ENCODE results near the gene ZNF668. TPM values are rescaled to one million over a fixed set of nuclear protein-coding genes. Genes with fewer than 3 reads are reported as not detected.

The ZNF668 gene
- total and polyA plus RNA-seq, 2 of the 8 experiments (the other 6 are each of a cell fraction or from before 2014, with no cell fraction given) = 14.0 to 14.3 TPM

DNA sequence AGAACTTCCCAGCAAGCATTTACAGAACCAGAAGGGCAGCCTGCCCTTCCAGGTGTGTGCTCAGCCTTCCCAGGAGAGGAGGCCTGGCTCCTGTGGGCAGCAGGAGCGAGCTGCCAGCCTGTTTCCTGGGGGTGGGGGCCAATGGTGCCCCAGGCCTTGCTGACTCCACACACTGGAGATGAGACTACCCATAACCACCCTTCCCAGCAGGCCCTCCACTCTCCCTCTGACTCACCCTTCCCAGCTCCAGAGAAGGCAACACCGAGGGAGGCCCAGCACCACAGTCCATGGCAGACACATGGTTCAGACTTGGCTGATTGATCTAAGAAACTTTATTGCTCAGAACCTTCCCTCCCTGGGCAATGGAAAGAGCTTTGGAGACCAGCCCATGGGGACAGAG, 16.5 kb upstream of the ZNF668 start:
- Histone ChIP-seq H2BK20ac (ENCODE audit: low read length) (no peak overlapping the region), H3K23me2 (ENCODE audit: low read depth, low read length) (peaks cover 10% of the 10 kb centered on the region), H4K5ac (ENCODE audit: insufficient read length, low read depth, low read length) (no peak overlapping the region), H2AFZ (ENCODE audit: low read length) (no peak overlapping the region), H3K18ac (ENCODE audit: extremely low read depth, low read length) (no peak overlapping the region), H2BK12ac (ENCODE audit: low read depth, low read length) (no peak overlapping the region), H3K4me1 (replicated peaks in 1 of 4; ENCODE audit: control insufficient read depth in 3 of 4, insufficient read depth in 4 of 4, low read length in 3 of 4) (peaks cover 0 to 9% (median 3%) of the 10 kb centered on the region in 4 experiments; a peak in 4 of 7 replicates), H3K56ac (replicated peaks; ENCODE audit: insufficient read length, low read depth, low read length) (no peak overlapping the region), H3K79me2 (ENCODE audit: control insufficient read depth in 1 of 2, insufficient read depth in 2 of 2, low read length in 2 of 2) (peaks cover 0 to 7% of the 10 kb centered on the region in 2 experiments; a peak in 1 of 4 replicates), H3K23ac (ENCODE audit: insufficient read length) (no peak overlapping the region), H3K4me2 (ENCODE audit: insufficient read depth in 1 of 2, low read depth in 2 of 2, low read length in 2 of 2) (no peak overlapping the region), H3K27me3 (replicated peaks in 1 of 4; ENCODE audit: control insufficient read depth in 3 of 4, extremely low read depth in 1 of 4, insufficient read depth in 3 of 4, low read length in 3 of 4) (no peaks in the 10 kb centered on the region), H3K14ac (ENCODE audit: insufficient read length) (no peak overlapping the region), H3K9me3 (ENCODE audit: insufficient read depth in 2 of 2, low read depth in 1 of 2, low read length in 1 of 2) (no peaks in the 10 kb centered on the region), H3K27ac (ENCODE audit: low read depth, low read length) (no peak overlapping the region), H3K79me1 (ENCODE audit: low read depth, low read length) (peaks cover 10% of the 10 kb centered on the region), H2AK5ac (ENCODE audit: low read depth, low read length) (no peak overlapping the region), H4K8ac (ENCODE audit: extremely low read depth, insufficient read depth, low read length) (no peak overlapping the region; the same call in 1 of the 2 replicates), H2BK120ac (replicated peaks; ENCODE audit: low read depth, low read length) (no peak overlapping the region), H2BK5ac (ENCODE audit: low read depth, low read length) (no peak overlapping the region), H3K36me3 (ENCODE audit: control insufficient read depth in 2 of 4, insufficient read depth in 4 of 4, low read length in 3 of 4) (peaks cover 0 to 15% (median 4%) of the 10 kb centered on the region in 4 experiments; a peak in 5 of 8 replicates), H3K4ac (replicated peaks; ENCODE audit: insufficient read length, low read depth, low read length) (no peak overlapping the region), H3K9ac (replicated peaks in 1 of 4; ENCODE audit: extremely low read depth in 1 of 4, low read depth in 3 of 4, low read length in 3 of 4) (no peak overlapping the region), H3K4me3 (ENCODE audit: extremely low read depth in 1 of 4, insufficient read depth in 2 of 4, low read depth in 3 of 4, low read length in 4 of 4) (no peak overlapping the region), H4K91ac (replicated peaks; ENCODE audit: insufficient read length, low read length) (no peak overlapping the region), H2BK15ac (ENCODE audit: low read length) (no peak overlapping the region), H4K20me1 (replicated peaks in 1 of 2; ENCODE audit: control insufficient read depth in 1 of 2, insufficient read depth in 2 of 2, low read length in 2 of 2) (peaks cover 8 to 22% of the 10 kb centered on the region in 2 experiments)
- CTCF ChIA-PET (ENCODE audit: partially characterized antibody) = interaction anchor here (3.0 kb wide), 1 partner anchor 11 kb away, joined by 14 read pairs; no protein-coding TSS in a partner anchor
- POLR2A ChIA-PET (ENCODE audit: partially characterized antibody) = interaction anchor here (1.1 to 4.2 kb wide), 3 partner anchors 9 to 27 kb away, joined by 3 to 26 read pairs (median 6); partner anchors contain the start of gene KAT8
- FAIRE-seq (no peak), DNase-seq (ENCODE audit: low read depth in 1 of 2, low spot score in 2 of 2) (no peak)
- 96% methylated on average over 2 of the region's 2 CpGs; no CpG with 5 or more reads in 1 of the 2 experiments for WGBS, 2 experiments (ENCODE audit: extremely low coverage in 1 of 2, insufficient coverage in 1 of 2, insufficient read length in 1 of 2, insufficient replicate concordance in 2 of 2, low coverage in 1 of 2, low lambda C conversion rate in 2 of 2, missing lambda C conversion rate in 1 of 2)
- TF ChIP-seq BRCA1 (IDR thresholded peaks at IDR 0.05; ENCODE audit: low read depth, low read length) (no peak), PHF8 (conservative IDR thresholded peaks at IDR 0.05; ENCODE audit: low read depth, low read length) (no peak), SAP30 (IDR thresholded peaks at IDR 0.05; ENCODE audit: insufficient read depth, insufficient replicate concordance, low read length) (no peak), RNF2 (IDR thresholded peaks at IDR 0.05; ENCODE audit: borderline replicate concordance, low read depth, low read length, missing control alignments, poor library complexity, severe bottlenecking) (no peak), JUND (IDR thresholded peaks at IDR 0.05; ENCODE audit: low read length) (no peak), SP4 (IDR thresholded peaks at IDR 0.05; ENCODE audit: low read length) (no peak), TEAD4 (IDR thresholded peaks at IDR 0.05; ENCODE audit: low read depth, low read length) (no peak), GTF2F1 (IDR thresholded peaks at IDR 0.05; ENCODE audit: borderline replicate concordance, low read depth, low read length) (no peak), SP1 (IDR thresholded peaks at IDR 0.05; ENCODE audit: low read depth, low read length) (no peak), CBX5 (IDR thresholded peaks at IDR 0.05; ENCODE audit: low read depth, low read length) (no peak)
- TF ChIP-seq, protein P1, sequence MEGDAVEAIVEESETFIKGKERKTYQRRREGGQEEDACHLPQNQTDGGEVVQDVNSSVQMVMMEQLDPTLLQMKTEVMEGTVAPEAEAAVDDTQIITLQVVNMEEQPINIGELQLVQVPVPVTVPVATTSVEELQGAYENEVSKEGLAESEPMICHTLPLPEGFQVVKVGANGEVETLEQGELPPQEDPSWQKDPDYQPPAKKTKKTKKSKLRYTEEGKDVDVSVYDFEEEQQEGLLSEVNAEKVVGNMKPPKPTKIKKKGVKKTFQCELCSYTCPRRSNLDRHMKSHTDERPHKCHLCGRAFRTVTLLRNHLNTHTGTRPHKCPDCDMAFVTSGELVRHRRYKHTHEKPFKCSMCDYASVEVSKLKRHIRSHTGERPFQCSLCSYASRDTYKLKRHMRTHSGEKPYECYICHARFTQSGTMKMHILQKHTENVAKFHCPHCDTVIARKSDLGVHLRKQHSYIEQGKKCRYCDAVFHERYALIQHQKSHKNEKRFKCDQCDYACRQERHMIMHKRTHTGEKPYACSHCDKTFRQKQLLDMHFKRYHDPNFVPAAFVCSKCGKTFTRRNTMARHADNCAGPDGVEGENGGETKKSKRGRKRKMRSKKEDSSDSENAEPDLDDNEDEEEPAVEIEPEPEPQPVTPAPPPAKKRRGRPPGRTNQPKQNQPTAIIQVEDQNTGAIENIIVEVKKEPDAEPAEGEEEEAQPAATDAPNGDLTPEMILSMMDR (IDR thresholded peaks at IDR 0.05; ENCODE audit: control extremely low read depth in 1 of 3, insufficient read depth in 1 of 3, low read depth in 1 of 3, low read length in 3 of 3) = no peak
